ENCODE data around the gene POC5. TPM values are rescaled to one million over a fixed set of nuclear protein-coding genes. Genes with fewer than 3 reads are reported as not detected.

Gene POC5
- total and polyA plus RNA-seq, 2 of the 13 experiments (the other 11 are each of a cell fraction or from before 2014, with no cell fraction given), result 6.9 to 9.3 TPM

GRCh38 chr5:75720882-75721281 lies 3.6 kb upstream of the POC5 start (continued):
- no peak for TF ChIP-seq ZNF816 (CRISPR knock-in tag; IDR thresholded peaks at IDR 0.05; ENCODE audit: borderline replicate concordance)
- no peak for TF ChIP-seq ATF7 (IDR thresholded peaks at IDR 0.05)
- TF ChIP-seq ATF7 (CRISPR knock-in tag; IDR thresholded peaks at IDR 0.05), result no peak
- peak; percentile 75; the same call in 1 of the 2 replicates for TF ChIP-seq THRA (CRISPR knock-in tag; IDR thresholded peaks at IDR 0.05; ENCODE audit: borderline replicate concordance)
- no peak for TF ChIP-seq ZNF232 (CRISPR knock-in tag; IDR thresholded peaks at IDR 0.05; ENCODE audit: borderline replicate concordance)
- TF ChIP-seq ZNF17 (CRISPR knock-in tag; IDR thresholded peaks at IDR 0.05), result no peak
- TF ChIP-seq EHMT2 (IDR thresholded peaks at IDR 0.05; ENCODE audit: borderline replicate concordance, low read depth, low read length), result peak; percentile 74; the same call in 1 of the 2 replicates
- no peak for TF ChIP-seq JDP2 (CRISPR knock-in tag; IDR thresholded peaks at IDR 0.05; ENCODE audit: borderline replicate concordance)
- no peak for TF ChIP-seq ZNF703 (CRISPR knock-in tag; IDR thresholded peaks at IDR 0.05; ENCODE audit: borderline replicate concordance)
- TF ChIP-seq HINFP (CRISPR knock-in tag; IDR thresholded peaks at IDR 0.05; ENCODE audit: low read depth), result no peak
- TF ChIP-seq ZNF441 (CRISPR knock-in tag; IDR thresholded peaks at IDR 0.05; ENCODE audit: borderline replicate concordance), result 0 out of 2 replicates have a peak, but pooled peaks have one; percentile 54
- no peak for TF ChIP-seq ZNF629 (CRISPR knock-in tag; conservative IDR thresholded peaks at IDR 0.05)
- TF ChIP-seq PRDM15 (CRISPR knock-in tag; IDR thresholded peaks at IDR 0.05), result no peak
- no peak for TF ChIP-seq CBFB (CRISPR knock-in tag; IDR thresholded peaks at IDR 0.05)
- TF ChIP-seq ATF3 (CRISPR knock-in tag; IDR thresholded peaks at IDR 0.05), result 0 out of 2 replicates have a peak, but pooled peaks have one; percentile 48
- no peak for TF ChIP-seq ZNF792 (CRISPR knock-in tag; IDR thresholded peaks at IDR 0.05)
- no peak for TF ChIP-seq ZBTB37 (CRISPR knock-in tag; IDR thresholded peaks at IDR 0.05)
- no peak for TF ChIP-seq HHEX (CRISPR knock-in tag; IDR thresholded peaks at IDR 0.05)
- no peak for TF ChIP-seq ZUFSP (CRISPR knock-in tag; IDR thresholded peaks at IDR 0.05; ENCODE audit: borderline replicate concordance)
- TF ChIP-seq ZNF766 (CRISPR knock-in tag; IDR thresholded peaks at IDR 0.05; ENCODE audit: borderline replicate concordance), result no peak
- TF ChIP-seq POLR2G (IDR thresholded peaks at IDR 0.05; ENCODE audit: low read depth, low read length), result no peak
